ENCODE measurements around the gene RALB.
"Not testable (repeated sequence)": the region's sequence is repeated elsewhere in the genome, so short reads cannot be mapped to it uniquely, and the experiment has no call there.

The RALB gene

DNA sequence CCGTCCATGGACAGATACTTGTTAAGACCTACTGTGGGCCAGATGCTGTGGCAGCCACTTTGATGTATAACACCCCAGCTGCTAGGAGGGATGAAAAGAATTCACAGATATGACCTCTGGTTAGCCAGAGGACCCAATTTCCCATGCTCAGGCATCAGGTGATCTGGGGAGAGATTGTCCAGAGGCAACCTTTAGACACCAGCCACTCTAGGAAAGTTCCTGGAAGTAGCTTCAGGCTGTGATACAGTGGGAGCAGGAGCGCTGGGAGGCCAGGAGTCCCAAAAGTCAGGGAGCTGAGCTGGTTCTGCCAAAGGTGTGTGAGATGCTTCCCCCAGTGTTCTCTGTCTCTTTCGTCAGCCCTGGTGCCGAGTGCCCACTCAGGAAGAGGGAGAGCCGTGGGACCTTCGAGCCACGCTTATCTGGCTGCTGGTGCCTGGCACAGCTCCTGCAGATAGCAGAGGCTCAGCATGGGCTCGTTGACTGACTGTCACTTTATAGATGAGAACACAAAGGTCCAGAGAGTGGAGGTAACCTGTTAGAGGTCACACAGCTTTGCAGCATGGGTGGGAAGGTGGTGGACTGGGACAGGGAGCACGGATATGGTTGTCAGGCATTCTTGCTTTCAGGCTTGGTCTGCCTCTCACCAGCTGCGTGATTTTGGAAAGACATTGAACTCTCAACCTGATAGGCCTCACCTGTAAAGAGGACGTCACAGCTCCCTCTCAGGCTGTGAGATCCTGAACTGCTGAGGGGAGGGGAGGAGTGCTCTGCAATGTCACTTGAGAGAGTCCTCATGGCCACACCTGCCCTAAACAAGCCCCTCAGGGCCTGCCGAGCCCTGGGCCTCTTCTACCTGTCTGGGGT is 7.8 kb upstream of the RALB start:
- no peak for DNase-seq

DNA sequence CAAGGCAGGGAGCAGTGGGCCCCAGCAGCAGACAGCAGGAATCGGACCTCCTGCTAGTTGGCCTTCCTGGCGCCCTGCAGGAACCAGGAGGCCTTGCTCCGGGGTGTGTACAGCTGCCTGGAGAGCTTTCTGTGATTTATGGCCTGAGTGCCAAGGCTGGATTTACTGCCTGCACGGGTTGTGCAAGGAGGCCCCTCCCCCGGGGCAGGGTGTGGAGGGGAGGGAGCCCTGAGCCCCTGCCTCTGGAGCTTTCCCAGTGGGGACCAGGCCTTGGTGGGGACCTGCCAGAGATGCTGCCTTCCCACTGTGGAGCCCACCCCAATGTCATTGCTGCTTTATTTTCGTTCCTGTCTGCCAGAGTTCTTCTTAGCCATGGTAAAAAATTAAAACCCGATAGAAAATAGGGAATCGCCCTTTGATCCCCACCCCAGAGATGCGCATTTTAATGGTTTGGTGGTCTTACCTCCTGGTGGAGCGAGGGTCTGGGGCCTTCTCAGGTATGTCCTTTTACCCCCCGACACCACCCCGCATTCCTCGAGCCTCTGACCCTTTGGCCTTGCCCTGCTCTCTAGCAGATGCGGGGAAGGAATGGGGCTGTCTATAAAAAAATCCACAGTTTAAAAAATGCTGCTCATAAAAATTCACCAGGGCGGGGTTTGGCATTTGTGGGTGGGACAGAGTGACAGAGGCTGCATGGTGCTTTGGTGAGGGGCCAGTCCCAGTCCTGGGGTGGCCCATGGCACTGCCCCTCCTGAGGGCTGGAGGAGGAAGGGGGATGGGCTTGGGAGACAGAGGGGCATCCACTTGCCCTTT is 6.9 kb upstream of the RALB start:
- no peak for DNase-seq

- DNase-seq: no peak
These were observed 5.9 kb upstream of the RALB start for GRCh38 chr2:120246546-120247300.

GRCh38 chr2:120247851-120248250 is 4.8 kb upstream of the RALB start:
- DNase-seq: no peak

- no peak for DNase-seq
These were observed 2.0 kb upstream of the RALB start for GRCh38 chr2:120250640-120251039.

DNA sequence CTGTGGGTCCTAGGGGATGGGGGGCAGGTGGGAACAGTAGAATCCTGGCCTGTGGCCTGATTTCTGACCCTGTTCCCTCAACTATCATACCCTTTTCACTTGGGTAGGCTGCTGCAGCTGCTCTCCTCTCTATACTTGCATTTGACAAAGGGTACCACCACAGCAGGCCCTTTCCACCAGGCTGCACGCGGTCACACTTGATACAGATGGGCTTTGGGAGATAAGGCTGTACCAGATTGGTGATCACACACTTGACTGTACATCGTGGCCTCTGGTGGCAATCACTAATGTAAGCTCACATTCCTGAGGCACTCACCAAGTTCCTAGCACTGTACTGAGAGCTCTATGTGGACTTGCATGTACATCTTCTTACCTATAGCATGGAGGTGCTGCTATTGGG is 1.6 kb upstream of the RALB start:
- DNase-seq: no peak

- no peak for DNase-seq
These were observed 800 bp upstream of the RALB start for GRCh38 chr2:120251880-120252224.

GRCh38 chr2:120253021-120253882 is 600 bp downstream of the RALB start:
- peak; percentile 5 for DNase-seq

GRCh38 chr2:120254178-120254577 is 1.5 kb downstream of the RALB start:
- DNase-seq: no peak

DNA sequence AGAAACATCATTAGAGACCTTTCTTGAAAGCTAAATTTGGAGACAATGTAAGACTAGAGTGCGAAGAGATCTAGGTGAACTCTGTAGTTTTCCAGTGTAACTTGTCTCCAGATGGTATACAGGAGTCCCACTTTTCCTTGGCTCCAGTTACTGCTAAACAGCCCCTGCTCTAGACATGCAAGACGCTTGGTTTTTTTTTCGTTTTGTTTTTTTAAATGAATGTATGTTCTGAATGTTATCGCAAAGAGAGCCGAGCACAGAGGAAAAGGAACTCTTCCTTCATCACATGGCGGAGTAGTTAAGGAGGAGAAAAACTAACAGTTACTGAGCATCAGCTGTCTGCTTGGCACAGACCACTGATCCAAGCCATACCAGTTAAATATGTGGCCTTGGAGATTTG is 2.4 kb downstream of the RALB start:
- DNase-seq: no peak

DNA sequence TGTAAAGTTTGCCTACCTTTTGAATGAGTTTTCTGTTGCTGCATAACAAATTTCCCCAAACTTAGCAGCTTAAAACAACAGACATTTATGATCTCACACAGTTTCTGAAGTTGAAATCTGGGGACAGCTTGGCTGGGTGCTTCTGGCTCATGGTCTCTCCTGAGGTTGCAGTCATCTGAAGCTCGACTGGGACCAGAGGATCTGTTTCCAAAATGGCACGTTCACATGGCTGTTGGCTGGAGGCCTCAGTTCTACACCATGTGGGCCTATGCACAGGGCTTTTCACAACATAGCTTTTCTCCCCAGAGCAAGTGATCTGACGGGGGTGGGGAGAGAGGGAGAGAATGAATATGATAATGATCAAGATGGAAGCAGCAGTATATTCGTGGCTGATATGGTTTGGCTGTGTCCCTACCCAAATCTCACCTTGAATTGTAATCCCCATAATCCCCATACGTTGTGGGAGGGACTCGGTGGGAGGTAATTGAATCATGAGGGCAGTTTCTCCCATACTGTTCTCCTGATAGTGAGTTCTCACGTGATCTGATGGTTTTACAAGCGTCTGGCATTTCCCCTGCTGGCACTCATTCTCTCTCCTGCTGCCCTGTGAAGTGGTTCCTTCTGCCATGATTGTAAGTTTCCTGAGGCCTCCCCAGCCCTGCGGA is 3.5 kb downstream of the RALB start:
- DNase-seq: no peak

- DNase-seq: no peak
These were observed 4.0 kb downstream of the RALB start for GRCh38 chr2:120256651-120257000.

DNA sequence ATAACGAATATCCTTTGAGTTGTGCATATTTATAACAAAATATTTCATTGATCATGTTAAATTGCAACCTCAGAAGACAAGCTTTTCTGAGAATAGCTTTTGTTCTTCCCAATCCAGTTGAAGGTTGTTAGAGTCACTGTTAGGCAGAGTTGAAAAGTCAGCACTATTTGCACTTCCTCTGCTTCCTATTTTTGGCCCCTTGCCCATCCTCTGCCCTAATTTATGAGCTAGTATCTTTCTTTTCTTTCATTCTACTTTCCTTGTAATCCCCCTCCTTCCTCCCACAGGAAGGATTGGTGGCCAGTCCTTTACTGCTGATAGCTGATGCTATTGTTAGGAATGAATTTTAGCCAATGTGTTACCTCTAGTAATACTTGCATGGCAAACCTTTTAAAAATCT is 4.9 kb downstream of the RALB start:
- DNase-seq: no peak

DNA sequence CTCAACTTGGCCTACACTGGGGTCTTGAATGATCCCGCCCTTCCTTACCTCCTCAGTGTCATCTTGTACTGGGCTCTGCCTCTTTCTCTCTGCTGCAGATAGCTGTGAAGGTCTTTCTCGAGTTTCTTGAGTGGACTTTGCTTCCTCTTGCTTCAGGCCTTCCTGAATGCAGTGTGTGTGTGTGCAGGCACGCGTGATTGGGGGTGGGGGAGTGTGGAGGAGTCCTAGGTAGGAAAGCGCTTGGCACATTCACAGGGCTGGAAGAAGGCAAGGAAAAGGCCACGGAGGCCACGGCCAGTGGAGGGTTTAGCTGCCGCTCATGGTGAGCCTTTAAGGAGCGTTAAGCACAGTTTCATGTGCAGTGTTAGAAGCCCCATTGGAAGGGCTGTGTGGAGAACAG is 5.5 kb downstream of the RALB start:
- DNase-seq: no peak

DNA sequence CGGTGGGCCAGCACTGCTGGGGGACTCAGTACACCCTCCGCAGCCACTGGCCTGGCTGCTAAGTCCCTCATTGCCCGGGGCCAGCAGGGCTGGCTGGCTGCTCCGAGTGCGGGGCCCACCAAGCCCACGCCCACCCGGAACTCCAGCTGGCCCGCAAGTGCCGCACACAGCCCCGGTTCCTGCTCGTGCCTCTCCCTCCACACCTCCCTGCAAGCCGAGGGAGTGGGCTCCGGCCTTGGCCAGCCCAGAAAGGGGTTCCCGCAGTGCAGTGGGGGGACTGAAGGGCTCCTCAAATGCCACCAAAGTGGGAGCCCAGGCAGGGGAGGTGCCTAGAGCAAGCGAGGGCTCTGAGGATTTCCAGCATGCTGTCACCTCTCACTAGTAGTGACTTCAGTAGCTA is 7.3 kb downstream of the RALB start:
- DNase-seq: not testable (repeated sequence)

DNA sequence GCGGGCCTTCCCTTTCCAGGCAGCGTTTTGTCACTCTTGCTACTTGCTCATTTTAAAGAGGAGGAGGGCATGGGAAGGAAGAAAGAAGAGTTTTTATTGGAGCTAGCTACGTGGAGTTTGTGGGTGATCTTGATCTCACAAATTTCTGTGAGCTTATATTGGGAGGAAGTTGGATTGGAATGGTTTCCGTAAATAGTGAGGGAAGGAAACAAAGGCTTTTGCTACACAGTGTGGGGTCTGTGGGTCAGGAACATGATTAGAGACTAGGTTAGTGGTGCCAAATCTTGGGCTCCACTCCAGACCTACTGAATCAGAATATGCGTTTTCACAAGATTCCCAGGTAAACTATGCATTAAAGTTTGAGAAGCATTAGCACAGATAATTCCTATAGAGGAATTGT is 8.1 kb downstream of the RALB start:
- no peak for DNase-seq

DNA sequence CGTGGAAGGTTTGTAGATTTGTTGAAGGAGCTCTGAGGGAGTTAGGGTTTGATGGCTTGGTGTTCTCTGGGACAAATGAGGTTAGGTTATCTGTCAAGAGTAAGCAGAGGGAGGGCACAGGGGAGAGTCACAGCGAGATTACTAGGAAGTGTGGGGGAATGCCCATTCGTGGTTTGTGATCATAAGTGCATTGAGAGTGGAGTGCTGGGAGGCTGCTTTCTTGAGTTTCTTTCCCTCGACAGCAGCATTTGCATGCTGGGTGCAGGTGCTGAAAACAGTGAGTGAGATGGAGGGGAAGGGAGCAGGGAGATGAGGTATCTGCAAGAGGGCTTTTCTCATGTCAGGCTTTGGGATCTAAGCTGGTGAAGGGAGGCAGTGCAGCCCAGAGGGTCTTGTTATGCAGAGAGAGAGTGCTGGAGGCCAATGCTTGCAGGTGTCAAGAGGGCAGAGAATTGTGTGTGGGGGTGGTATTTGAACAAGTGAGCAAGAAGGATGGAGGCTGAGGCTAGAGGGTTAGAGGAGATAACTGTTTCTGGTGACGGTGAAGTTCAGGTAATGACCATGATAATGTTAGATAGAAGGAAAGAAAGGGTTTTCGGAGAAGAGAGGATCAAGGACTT is 8.8 kb downstream of the RALB start:
- no peak for DNase-seq

DNA sequence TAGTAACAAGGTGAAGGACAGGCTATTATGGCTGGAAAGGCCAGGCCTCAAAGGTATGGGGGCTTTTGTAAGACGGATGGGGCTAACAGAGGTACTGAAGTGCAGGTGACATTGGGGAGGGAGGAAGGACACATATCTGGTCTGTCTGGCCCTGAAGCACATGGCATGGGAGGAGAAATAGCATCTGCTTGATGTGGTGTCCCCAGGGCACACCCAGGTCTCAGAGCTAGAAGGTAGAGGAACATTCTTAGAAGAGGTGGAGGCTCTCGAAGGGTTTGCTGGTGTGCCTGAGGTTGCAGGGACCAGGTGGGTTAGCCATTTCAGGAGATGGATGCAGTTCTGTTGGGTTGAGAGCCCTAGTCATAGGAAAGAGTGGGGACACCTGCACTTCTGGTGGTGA is 9.5 kb downstream of the RALB start:
- no peak for DNase-seq

DNA sequence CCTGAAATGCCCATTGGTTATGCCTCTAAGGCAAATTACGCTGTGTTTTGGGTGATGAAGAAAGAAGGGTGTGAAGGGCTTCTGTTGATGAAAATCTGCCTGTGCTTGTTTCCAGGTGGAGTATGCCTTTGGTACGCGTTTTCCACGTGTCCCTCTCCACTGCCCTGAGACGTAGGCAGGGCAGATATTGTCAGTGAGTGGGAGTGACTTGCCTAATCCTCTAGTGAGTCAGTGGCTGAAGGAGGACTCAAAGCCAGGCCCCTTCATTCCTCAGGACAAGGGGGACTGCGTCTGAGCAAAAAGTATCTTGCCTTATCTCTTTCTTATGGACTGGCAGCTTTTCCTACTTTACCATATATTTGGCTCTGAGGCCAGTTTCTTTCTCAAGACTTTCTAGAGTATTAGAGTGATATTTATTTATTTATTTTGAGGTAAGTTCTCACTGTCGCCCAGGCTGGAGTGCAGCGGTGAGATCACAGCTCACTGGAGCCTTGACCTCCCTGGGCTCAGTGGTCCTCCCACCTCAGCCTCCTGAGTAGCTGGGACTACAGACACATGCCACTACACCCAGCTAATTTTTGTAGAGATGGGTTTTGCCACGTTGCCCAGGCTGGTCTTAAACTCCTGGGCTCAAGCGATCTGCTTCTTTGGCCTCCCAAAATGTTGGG is 10.2 kb downstream of the RALB start:
- DNase-seq: no peak

DNA sequence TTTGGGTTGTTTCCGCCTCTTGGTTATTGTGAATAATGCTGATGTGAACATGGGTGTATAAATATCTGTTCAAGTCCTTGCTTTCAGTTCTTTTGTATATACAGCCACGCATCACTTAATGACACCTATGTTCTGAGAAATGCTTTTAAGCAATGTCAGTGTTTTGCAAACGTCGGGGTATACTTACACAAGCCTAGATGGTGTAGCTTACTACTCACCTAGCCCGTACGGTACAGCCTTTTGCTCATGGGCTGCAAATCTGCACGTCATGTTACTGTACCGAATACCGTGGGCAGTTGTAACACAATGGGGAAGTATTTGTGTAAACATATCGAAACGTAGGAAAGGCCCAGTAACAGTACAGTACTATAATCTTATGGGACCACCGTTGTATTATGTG is 12.4 kb downstream of the RALB start:
- DNase-seq: no peak

- no peak for DNase-seq
These were observed 14.7 kb downstream of the RALB start for GRCh38 chr2:120267348-120267747.

All from activated effector memory CD4-positive, alpha-beta T cell treated with Interleukin-2 at 50 U/mL for 16 hours (primary cell).